Neuron (in vitro differentiated cells): ENCODE results near the gene ADAM30.

Source experiments
- H2AFZ ChIP-seq: one replicate; pipeline ENCODE4 v1.6.1; 2013; ENCODE audit warnings: low read depth, mild to moderate bottlenecking, inconsistent platforms, low read length, moderate library complexity
- H3K27me3 ChIP-seq: one replicate; pipeline ENCODE4 v1.6.1; 2013; ENCODE audit warnings: low read length; ENCODE audit not compliant: insufficient read depth
- H3K36me3 ChIP-seq: one replicate; pipeline ENCODE4 v1.6.1; 2013; ENCODE audit warnings: low read length; ENCODE audit not compliant: insufficient read depth
- H3K4me1 ChIP-seq: one replicate; pipeline ENCODE4 v1.6.1; 2013; ENCODE audit warnings: low read length; ENCODE audit not compliant: insufficient read depth
- H3K4me3 ChIP-seq: 2 replicates; pipeline ENCODE4 v1.5.1; 2013; ENCODE audit warnings: mild to moderate bottlenecking, low read length, moderate library complexity
- H3K9me3 ChIP-seq: one replicate; pipeline ENCODE4 v1.6.1; 2013; ENCODE audit warnings: low read length

The ADAM30 gene

GRCh38 chr1:119896303-119896702 lies at the start of gene ADAM30:
Gene ADAM30 (minus strand): TSS chr1:119896515. CDS start chr1:119896336, 179 bp downstream.
- no peaks in the 10 kb centered on the region for H3K27me3 ChIP-seq
- no peaks in the 10 kb centered on the region for H3K4me1 ChIP-seq
- no peak within 1 kb of the TSS for H3K4me3 ChIP-seq
- H2AFZ ChIP-seq, result no peak within 1 kb of the TSS
- H3K36me3 ChIP-seq, result no peaks in the 10 kb centered on the region
- H3K9me3 ChIP-seq, result no peaks in the 10 kb centered on the region

DNA sequence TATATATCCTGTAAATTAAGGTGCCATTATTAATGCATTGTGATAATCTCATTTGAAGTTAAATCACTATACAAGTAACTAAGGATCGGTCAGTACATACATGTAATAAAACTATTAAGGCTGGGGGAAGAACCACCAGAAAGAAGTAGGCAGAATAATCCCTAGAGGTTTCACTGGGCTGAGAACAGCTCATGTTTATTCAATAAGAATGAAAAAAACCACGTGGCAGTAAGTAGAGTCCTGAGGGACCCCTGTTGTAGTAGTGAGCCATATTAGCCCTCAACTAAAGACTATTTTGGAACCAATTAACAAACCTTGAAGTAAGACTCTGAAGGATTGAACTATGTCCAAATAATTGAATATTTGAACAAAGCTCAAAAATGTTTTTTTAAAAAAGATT lies 46.9 kb upstream of the ADAM30 start:
- H3K27me3 ChIP-seq, result no peaks in the 10 kb centered on the region
- no peaks in the 10 kb centered on the region for H3K9me3 ChIP-seq
- no peak overlapping the region for H3K4me3 ChIP-seq
- peaks cover 32% of the 10 kb centered on the region for H3K36me3 ChIP-seq
- H3K4me1 ChIP-seq, result no peaks in the 10 kb centered on the region
- H2AFZ ChIP-seq, result no peak overlapping the region

GRCh38 chr1:119941392-119941791 lies 45.1 kb upstream of the ADAM30 start:
- Histone ChIP-seq H3K36me3 (peaks cover 38% of the 10 kb centered on the region), H3K4me1 (no peaks in the 10 kb centered on the region), H2AFZ (no peak overlapping the region), H3K4me3 (no peak overlapping the region), H3K9me3 (no peaks in the 10 kb centered on the region), H3K27me3 (no peaks in the 10 kb centered on the region)

DNA sequence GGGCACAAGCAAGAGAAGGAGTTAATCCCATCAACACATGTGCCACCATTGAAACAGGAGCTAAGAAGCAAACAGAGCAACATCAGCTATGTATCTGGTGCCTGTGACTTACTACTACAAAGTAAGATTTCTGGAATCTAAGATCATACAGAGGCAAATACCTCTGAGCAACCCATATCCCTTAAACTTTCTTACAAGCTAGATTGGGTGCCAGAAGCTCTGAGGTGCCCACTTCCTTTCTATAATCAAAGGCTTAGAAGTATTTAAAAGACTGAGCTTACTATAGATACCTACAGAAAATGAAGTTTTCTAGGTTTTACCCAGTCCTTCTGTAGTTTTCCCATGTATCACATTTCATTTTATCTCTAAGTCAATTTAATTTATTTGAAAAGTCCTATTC lies 44.4 kb upstream of the ADAM30 start:
- Histone ChIP-seq H3K9me3 (no peaks in the 10 kb centered on the region), H3K36me3 (peaks cover 45% of the 10 kb centered on the region), H3K27me3 (no peaks in the 10 kb centered on the region), H3K4me3 (no peak overlapping the region), H2AFZ (no peak overlapping the region), H3K4me1 (no peaks in the 10 kb centered on the region)

DNA sequence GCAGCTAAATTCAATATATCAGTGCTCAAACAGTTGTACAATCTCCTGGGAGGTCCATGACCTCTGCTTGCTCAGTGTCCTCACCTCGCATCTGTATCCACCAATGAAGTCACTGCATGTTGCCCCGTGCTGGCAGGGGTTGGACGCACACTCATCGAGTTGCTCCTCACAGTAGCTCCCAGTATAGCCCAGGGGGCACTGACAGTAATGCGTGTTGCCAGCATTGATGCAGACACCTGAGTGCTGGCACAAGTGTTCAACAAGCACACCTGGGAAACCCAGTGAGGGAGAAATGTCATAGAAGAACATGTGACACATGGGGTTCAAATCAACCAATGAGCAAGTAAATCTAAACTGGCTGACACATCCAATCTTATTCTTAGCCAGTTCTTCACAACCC lies 40.9 kb upstream of the ADAM30 start:
- no peak overlapping the region for H2AFZ ChIP-seq
- no peaks in the 10 kb centered on the region for H3K4me1 ChIP-seq
- H3K4me3 ChIP-seq, result no peak overlapping the region
- peaks cover 5% of the 10 kb centered on the region for H3K9me3 ChIP-seq
- no peaks in the 10 kb centered on the region for H3K27me3 ChIP-seq
- H3K36me3 ChIP-seq, result peaks cover 69% of the 10 kb centered on the region

DNA sequence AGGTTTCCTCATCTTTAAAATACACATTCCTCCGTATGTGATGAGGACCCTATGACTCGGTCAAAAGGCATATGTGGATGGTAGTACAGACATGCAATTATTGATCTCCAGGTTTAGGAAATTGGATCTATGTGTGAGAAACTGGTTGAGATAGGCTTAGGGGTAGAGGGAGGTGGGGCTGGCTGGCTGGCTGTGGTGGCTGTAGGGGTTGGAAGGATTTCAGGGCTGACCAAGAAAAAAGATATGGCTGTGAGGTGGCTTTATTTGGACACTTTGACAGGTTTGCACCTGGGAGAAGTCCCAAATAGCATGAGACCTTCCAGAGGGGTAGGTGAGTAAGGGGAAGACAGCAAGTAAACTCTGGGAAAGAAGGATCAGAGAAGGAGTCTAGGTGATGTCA lies 39.6 kb upstream of the ADAM30 start:
- Histone ChIP-seq H3K9me3 (peaks cover 5% of the 10 kb centered on the region), H2AFZ (no peak overlapping the region), H3K4me3 (no peak overlapping the region), H3K36me3 (peaks cover 64% of the 10 kb centered on the region), H3K27me3 (no peaks in the 10 kb centered on the region), H3K4me1 (no peaks in the 10 kb centered on the region)

- Histone ChIP-seq H3K4me1 (no peaks in the 10 kb centered on the region), H3K36me3 (peaks cover 60% of the 10 kb centered on the region), H2AFZ (no peak overlapping the region), H3K9me3 (peaks cover 5% of the 10 kb centered on the region), H3K4me3 (no peak overlapping the region), H3K27me3 (no peaks in the 10 kb centered on the region)
Measured at GRCh38 chr1:119935373-119935772, 39.1 kb upstream of the ADAM30 start.

DNA sequence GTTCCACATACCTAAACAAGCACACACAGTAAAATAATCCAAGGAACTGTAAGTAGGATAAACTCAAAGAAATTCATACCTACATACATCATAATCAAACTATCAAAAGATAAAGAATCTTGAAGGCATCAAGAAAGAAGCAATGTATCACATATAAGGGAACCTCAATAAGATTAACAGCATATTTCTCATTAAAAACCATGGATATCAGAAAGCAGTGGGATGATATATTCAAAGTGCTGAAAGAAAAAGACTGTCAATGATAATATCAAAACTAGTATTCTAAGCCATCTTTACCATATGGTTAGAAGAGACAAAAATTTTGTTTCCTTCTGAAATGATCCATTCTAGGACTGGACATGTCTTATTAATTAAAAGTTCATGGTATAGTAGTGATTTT lies 37.1 kb upstream of the ADAM30 start:
- no peaks in the 10 kb centered on the region for H3K4me1 ChIP-seq
- peaks cover 5% of the 10 kb centered on the region for H3K9me3 ChIP-seq
- peaks cover 54% of the 10 kb centered on the region for H3K36me3 ChIP-seq

DNA sequence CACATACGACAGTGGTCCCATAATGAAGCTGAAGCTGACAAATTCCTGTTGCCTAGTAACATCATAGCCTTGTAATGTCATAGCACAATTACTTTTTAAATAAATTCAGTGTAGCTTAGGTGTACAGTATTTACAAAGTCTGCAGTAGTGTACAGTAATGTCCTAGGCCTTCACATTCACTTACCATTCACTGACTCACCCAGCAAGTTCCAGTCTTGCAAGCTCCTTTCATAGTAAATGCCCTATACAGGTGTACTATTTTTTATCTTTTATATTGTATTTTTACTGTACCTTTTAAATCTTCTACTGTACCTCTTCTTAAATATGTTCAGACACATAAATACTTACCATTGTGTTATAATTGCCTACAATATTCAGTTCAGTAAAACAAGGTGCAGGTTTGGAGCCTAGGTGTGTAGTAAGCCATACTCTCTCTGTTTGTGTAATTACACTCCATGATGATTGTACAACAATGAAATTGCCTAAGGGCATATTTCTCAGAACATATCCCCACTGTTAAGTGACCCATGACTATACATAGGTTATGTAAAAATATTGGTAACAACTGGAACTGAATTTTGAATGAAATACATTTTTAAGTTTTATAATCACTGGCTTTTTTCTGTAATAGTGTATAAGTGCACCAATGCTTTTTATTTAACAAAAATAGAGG lies 33.5 kb upstream of the ADAM30 start:
- Histone ChIP-seq H3K9me3 (peaks cover 5% of the 10 kb centered on the region), H2AFZ (no peak overlapping the region), H3K4me1 (no peaks in the 10 kb centered on the region), H3K36me3 (peaks cover 55% of the 10 kb centered on the region), H3K4me3 (no peak overlapping the region), H3K27me3 (no peaks in the 10 kb centered on the region)

More for the DNA sequence above, 37.1 kb upstream of the ADAM30 start:
- Histone ChIP-seq H3K27me3 (no peaks in the 10 kb centered on the region), H3K4me3 (no peak overlapping the region), H2AFZ (no peak overlapping the region)

- Histone ChIP-seq H3K9me3 (no peaks in the 10 kb centered on the region), H3K4me1 (no peaks in the 10 kb centered on the region), H3K27me3 (no peaks in the 10 kb centered on the region), H2AFZ (no peak overlapping the region), H3K36me3 (peaks cover 70% of the 10 kb centered on the region), H3K4me3 (no peak overlapping the region)
Measured at GRCh38 chr1:119926553-119926952, 30.2 kb upstream of the ADAM30 start.

- Histone ChIP-seq H3K9me3 (no peaks in the 10 kb centered on the region), H3K4me3 (no peak overlapping the region), H3K4me1 (no peaks in the 10 kb centered on the region), H3K36me3 (peaks cover 83% of the 10 kb centered on the region), H2AFZ (no peak overlapping the region), H3K27me3 (no peaks in the 10 kb centered on the region)
Measured at GRCh38 chr1:119924948-119925898, 28.9 kb upstream of the ADAM30 start.

DNA sequence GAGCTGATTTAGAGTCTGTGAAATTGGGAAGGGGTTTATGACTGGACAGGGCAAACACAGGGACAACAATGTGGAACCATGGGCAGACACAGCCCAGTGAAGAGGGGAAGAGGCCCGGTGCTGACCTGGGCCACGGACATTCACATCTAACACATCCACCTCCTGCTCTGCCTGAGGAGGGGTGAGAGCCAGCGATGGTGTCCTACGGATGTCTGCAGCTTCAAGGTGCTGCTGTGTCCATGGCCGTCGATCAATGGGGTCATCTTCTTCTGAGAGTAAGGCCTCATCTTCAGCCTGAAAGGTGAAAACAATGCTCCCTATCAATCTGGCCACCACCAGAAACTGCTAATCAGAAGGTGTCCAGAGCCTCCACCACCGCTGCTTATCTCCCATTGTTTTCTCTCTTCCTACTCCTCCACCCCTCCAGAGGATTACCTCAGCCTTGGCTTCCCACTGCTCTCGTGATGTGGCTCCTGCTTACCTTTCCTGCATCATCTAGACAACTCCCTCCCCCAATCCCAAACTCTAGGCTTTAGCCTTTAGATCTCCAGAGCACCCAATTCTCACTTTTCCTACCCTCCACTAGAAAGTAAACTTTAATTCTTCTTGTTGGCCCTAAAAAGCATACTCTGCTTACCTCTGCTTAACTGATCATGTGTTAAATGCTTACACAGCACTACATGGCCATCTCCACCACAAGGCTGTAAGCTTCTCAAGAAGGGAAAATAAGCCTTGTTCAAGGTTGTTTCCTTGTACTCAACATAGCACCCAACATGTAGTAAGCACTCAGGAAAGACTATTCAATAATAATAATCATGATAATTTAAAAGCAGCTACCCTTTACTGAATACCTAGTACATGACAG lies 24.0 kb upstream of the ADAM30 start:
- Histone ChIP-seq H3K4me3 (no peak overlapping the region), H3K36me3 (peaks cover 95% of the 10 kb centered on the region), H3K9me3 (peaks cover under 1% of the 10 kb centered on the region), H2AFZ (no peak overlapping the region), H3K27me3 (no peaks in the 10 kb centered on the region), H3K4me1 (no peaks in the 10 kb centered on the region)

- Histone ChIP-seq H2AFZ (no peak overlapping the region), H3K4me3 (no peak overlapping the region), H3K36me3 (peaks cover 97% of the 10 kb centered on the region), H3K9me3 (peaks cover 3% of the 10 kb centered on the region), H3K27me3 (no peaks in the 10 kb centered on the region), H3K4me1 (no peaks in the 10 kb centered on the region)
Measured at GRCh38 chr1:119919241-119919640, 22.9 kb upstream of the ADAM30 start.
